ENCODE results near the gene KLC3.

DNA sequence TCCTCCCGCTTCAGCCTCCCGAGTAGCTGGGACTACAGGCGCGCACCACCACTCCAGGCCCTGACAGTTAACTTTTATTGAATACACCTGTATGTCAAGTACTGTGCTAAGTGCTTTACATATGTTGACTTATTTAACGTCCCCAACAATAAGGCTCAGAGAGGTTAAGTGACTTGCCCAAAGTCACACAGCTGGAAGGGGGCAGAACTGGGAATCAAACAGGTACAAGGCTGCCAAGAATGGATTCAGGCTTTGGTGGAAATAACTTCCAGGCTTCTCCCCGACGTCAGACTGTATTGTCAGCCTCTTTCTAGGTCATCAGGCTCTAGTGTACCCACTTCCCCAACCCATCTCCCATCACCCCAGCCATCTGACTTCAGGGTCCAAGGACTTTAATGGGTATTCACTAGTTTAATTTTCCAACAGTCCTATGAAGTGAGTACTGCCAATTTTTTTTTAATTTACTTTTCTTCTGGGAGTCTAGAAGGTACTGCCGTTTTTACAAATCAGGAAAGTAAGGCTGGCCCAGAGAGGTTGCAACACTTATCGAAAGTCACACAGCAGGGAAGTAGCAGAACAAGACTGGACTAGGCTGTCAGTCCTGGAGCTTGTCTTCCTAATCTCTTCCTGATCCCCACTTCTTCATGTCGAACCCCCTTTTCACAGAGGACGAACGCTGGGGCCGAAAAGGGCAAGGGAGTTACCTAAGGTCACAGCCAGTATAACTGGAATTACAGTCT is 13.0 kb upstream of the KLC3 start:
- TF ChIP-seq, protein P1, sequence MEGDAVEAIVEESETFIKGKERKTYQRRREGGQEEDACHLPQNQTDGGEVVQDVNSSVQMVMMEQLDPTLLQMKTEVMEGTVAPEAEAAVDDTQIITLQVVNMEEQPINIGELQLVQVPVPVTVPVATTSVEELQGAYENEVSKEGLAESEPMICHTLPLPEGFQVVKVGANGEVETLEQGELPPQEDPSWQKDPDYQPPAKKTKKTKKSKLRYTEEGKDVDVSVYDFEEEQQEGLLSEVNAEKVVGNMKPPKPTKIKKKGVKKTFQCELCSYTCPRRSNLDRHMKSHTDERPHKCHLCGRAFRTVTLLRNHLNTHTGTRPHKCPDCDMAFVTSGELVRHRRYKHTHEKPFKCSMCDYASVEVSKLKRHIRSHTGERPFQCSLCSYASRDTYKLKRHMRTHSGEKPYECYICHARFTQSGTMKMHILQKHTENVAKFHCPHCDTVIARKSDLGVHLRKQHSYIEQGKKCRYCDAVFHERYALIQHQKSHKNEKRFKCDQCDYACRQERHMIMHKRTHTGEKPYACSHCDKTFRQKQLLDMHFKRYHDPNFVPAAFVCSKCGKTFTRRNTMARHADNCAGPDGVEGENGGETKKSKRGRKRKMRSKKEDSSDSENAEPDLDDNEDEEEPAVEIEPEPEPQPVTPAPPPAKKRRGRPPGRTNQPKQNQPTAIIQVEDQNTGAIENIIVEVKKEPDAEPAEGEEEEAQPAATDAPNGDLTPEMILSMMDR (IDR thresholded peaks at IDR 0.05; ENCODE audit: low read length), result no peak
- TF ChIP-seq EZH2 (IDR thresholded peaks at IDR 0.05; ENCODE audit: borderline replicate concordance, low read length), result no peak

Measured in OCI-LY1 (cell line).